Activated CD4-positive, alpha-beta T cell treated with anti-CD3 and anti-CD28 coated beads, Interleukin-2, amount 50 U/mL, for 16 hours (primary cell): ENCODE results near the gene SYNGR3.
"Not testable (repeated sequence)": the region's sequence is repeated elsewhere in the genome, so short reads cannot be mapped to it uniquely, and the experiment has no call there.

Source experiments
- DNase-seq: peaks from one replicate; pipeline ENCODE4 v3.0.0-alpha.2; 2020

Gene SYNGR3

GRCh38 chr16:2032285-2033056 is 42.7 kb downstream of the SYNGR3 start:
- DNase-seq = no peak

DNA sequence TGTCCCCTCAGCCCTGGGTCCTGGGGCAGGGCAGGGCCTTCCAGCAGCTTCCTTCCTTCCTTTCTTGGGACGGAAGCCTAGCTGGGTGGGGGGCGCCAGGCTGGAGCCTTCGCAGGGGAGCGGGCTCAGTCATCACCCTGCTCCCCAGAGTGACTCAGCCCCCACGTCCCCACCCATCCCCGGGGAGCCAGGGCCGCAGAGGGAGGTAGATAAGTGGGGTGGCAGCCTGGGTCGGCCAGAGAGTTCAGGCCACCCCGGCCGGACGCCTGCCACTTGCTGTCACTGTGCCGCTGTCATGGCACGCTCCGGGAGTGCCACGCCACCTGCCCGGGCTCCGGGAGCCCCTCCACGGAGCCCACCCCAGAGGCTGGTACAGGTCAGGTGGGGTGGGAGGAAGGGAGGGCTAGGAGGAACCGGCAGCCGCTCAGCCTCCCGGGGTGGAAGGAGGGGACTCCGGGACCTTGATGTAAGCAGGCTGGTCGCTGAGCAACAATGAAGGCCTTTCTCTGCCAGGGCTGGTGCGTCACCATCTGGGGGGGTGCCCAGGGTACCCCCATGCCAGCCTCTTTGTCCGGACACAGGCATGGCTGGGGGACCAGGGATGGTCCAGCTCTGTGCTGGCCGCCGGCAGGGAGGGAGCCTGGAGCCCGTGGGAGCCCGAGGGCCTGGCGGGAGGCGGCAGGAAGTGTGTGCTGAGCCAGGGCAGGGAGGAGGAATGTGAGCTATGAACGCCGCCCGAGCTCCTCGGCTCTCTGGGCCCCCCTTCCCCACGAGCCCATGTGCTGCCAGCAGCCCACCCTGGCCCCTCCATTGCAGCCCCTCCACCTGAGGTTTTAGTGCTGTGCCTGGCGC is 43.5 kb downstream of the SYNGR3 start:
- no peak for DNase-seq

DNA sequence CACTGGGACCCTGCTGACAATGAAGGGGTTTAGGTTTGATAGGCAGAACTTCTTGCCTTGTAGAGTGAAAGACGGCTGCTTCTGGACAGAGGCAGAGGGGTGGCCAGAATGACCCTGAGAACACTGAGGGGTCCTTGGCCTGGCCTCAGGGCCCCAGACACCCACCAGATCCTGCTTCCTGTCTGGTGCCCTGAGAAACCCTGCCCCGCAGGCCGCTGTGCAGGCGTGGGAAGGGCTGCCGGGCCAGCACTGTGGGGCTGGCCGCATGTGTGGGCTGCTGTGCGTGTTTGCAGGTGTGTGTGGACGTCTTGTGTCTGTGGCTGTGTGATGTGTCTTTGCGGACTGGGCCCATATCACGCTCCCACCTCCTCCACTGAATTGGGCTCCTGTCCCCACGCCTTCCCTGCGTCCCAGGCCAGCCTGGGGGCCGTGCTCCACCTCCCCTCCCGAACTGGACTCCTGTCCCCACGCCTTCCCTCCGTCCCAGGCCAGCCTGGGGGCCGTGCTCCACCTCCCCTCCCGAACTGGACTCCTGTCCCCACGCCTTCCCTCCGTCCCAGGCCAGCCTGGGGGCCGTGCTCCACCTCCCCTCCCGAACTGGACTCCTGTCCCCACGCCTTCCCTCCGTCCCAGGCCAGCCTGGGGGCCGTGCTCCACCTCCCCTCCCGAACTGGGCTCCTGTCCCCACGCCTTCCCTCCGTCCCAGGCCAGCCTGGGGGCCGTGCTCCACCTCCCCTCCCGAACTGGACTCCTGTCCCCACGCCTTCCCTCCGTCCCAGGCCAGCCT is 44.3 kb downstream of the SYNGR3 start:
- not testable (repeated sequence) for DNase-seq

GRCh38 chr16:2034696-2035430 is 45.1 kb downstream of the SYNGR3 start:
- DNase-seq = no peak

DNA sequence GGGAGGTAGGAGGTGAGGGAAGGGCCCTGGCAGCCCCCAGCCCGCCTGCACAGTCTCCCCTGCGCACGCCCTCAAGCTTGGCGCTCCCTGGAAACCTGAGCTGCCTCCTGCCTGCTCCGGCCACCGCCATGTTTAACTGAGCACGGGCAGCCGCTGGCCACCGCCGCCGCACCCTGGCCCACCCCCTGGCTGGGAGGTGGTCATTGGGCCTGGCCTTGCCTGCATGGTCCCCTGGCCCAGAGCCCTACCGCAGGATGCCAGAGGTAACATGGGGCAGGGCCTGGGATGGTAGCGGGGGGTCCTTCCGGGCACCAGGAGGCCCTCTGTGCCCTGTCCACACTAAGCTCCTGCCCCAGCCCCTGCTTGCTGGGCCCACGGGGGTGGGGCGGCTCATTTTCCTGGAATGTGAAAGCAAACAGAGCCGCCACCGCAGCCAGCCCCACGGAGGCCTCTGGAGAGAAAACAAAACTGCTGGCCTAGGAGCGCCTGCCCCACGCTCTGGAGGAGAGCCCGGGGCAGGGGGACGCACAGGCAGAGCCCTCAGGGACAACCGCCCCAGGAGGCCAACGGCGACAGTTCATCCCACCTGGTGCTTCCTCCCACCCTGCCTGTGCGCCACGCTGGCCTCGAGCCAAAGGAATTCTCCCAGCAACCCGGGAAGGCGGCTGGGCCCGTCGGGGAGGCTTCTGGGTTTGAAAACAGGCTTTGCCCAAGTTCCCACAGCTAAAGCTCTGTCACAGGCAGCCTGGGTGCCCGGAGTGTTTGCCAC is 45.8 kb downstream of the SYNGR3 start:
- no peak for DNase-seq

DNA sequence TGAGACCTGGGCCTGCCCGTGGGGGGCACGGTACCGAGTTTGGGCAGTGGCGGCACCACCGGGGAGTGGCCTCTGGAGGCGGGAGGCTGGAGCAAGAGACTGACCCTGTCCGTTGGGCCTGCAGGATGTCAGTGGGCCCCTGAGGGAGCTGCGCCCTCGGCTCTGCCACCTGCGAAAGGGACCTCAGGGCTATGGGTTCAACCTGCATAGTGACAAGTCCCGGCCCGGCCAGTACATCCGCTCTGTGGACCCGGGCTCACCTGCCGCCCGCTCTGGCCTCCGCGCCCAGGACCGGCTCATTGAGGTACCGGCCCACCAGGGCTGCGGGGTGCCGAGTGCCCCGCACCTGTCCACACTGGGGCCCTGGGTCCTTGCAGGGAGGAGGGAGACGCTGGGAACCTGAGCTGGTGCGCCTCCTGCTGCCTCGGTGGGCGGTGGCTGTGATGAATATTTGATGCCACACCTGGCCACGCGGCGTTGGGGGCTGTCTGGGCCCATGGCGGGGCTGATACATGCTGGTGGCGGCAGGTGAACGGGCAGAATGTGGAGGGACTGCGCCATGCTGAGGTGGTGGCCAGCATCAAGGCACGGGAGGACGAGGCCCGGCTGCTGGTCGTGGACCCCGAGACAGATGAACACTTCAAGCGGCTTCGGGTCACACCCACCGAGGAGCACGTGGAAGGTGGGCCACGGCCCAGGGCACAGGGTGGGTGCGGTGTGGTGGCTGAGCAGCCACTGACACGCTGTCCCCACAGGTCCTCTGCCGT is 46.6 kb downstream of the SYNGR3 start:
- no peak for DNase-seq

DNA sequence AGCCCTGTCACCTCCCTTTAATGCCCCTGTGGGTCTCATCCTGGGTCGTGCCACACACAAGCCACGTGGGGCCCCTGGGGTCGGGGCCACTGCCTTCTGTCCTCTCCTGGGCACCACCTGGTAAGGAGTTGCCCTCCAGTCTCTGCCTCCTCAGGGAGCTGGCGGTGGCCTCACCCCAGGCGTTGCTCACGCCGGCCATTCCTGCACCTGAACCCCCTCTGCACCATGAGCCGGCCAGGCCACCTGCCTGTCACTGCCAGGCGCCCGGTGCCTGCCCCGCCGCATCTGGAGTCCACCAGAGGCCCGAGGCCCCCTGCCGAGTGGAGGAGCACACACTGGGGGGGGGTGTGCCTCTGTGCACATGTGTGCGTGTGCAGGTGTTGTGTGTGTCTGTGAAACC is 47.3 kb downstream of the SYNGR3 start:
- no peak for DNase-seq

GRCh38 chr16:2037647-2038381 is 48.0 kb downstream of the SYNGR3 start:
- no peak for DNase-seq

DNA sequence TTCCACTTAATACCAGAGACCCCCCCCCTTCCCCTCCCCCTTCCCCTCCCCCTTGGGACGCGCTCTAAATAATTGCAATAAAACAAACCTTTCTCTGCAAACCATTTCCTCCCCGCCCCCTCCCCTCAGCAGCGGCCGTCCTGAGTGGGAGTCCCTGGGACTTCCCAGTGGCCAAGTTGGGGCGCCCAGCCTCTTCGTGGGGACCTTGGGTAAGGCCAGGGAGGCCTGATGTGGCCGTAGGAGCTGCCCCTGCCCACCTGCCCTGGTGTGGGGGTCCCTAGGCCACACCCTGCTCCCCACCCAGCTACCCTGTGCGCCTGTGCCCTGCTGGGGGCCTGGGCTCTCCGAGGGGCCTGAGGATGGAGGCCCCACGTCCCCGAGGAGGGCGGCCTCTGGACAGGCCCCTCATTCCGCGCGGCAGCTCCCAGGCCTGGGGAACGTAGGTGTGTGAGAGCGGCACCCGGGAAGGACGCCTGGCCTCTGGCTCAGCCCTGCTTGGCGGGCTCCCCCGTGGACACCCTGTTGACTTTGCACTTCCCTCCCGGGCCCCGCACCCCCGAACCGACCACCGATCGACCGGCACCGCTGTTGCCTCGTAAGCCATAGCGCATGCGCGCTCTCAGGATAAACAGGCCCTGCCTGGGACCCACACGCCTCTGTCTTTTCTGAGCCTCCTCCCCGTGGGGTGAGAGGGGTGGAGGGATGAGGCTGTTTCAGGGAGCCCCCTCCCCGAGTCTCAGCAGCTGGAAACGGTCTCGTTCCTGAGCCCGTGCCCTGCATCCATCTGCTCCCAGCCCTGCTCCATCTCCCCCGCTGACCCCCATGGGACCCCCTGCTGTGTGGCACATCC is 48.8 kb downstream of the SYNGR3 start:
- no peak for DNase-seq

GRCh38 chr16:2039274-2040031 is 49.7 kb downstream of the SYNGR3 start:
- DNase-seq = no peak

DNA sequence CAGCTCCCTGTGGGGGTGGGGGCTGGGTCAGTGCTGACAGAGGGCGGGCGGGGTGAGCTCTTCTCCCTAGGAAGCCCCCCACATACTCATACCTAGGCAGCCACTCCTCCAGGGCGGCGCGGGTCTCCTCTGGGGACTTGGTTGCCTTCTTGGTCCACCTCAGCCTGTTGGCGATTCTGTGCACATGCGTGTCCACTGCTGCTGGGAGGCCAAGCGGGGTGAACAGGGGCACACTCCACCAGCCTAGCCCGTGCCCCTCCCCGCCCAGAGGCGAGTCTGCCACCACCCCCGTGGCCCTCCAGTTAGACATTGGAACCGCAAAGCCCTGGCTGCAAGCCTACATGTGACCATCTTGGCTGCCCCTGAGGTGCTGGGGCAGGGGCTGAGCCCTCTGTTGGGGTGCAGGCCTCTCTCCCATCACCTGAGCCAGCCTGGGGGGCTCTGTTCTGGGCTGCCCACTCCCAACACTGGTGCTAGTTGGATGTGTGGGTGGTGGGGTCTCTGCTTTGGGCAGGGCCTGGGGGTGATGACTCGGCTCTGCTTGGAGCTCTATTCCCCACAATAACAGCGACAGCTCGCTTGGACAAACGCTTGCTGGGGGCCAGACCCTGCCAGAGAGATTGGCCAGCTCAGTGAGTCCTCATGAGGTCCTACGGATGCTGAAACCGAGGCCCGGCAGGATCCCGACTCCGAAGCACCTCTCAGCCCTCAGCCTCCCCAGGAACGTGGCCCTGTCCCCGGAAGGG is 50.4 kb downstream of the SYNGR3 start:
- DNase-seq = no peak

DNA sequence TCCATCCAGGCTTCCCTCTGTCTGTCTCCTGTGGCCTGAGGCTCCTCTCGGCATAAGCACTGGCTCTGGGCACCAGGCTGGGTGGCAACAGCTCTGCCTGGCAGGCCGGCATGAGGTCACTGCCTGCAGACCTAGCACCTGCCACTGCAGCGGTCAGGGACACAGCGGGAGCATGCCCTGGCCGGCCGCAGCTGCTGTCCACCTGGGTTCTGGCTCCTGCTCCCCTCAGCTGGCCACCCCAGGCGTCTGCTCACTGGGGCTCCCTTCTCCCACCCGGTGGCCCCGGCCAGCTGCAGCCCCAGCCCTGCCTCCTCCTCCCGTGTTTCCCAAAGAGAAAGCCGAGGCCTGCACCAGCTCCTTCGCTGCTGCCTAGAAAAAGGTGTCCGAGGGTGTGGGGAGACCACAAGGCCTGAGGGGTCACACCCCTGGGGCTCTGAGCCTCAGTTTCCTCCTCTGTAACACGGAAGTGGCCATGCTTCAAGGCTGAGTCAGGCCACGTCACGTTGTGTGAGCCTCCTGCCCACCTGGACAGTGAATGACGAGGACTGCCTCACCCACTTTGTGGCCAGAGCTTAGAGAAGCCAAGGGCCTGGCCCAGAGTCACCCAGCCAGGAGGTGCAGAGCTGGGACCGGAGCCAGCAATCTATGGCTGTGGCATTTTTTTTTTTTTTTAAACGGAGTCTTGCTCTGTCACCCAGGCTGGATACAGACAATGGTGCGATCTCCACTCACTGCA is 51.2 kb downstream of the SYNGR3 start:
- DNase-seq = no peak

DNA sequence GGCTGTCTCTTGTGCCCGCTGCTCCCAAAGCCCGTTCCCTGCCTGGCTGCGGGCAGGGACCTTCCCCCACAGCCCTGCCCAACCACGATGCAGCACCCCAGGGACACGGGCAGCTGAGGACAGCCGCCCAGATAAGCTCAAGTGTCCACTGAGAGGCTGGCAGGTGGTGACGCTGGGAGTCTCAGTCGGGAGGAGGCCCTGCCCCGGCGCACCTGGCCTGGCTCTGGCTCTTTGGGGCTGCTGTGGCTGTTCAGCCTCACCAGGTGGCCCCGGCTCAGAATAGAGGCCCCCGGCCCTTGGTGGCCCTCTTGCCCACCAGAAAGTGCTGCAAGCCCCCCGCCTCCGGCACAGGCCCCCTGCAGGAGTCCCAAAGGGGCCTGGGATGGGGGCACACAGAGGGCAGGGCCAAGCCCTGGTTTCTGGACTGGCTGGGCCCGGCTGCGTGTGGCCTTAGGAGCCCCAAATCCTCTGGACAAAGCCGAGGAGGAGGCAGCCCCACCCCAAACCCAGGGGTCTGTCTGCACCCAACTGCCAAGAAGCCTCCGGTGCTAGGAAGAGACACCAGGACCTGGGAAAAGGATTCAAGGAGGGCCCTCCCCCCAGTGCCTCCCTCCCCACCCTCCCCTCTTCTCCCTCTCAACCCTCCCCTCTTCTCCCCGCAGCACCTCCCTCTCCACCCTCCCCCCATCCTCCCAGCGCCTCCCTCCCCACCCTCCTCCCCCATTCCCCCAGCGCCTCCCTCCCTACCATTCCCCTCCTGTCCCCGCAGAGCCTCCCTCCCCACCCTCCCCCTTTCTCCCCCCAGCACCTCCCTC is 52.6 kb downstream of the SYNGR3 start:
- DNase-seq = no peak

DNA sequence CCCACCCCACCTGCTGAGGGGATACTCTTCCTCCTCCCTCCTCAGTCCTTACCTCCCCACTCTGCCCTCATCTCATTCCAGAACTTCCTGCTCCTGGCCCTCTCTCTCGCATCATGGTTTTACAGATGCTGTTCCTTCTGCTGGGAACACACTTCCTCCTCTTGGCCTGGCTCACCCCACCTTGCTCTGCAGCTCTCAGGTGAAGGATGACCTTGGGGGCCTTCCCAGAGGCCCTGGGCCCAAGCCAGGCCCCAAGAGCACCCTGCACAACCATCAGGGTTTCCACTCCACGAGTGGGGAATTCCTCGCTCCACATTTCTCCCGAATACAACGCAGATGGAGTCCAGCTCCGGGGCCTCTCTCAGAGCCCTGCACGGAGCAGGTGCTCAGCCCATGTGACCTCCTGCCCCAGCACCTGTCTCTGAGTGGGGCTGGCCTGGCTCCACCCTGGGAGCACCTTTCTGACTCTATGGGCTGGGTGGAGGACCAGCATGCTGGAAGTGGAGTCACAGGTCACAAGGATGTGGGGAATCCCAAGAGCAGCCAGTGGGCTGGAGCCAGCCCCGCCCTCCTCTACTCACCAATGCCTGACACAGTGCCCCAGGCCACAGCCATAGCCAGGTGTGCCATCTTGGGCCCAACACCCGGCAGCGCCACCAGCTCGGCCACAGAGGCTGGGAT is 53.4 kb downstream of the SYNGR3 start:
- no peak for DNase-seq
